ENCODE measurements around the gene NUP62.
"Not testable (repeated sequence)": the region's sequence is repeated elsewhere in the genome, so short reads cannot be mapped to it uniquely, and the experiment has no call there.

The NUP62 gene

GRCh38 chr19:49957262-49957915 lies 28.1 kb upstream of the NUP62 start:
- DNase-seq (ENCODE audit: insufficient read length, low spot score) (no peak), FAIRE-seq (no peak)
- TF ChIP-seq POLR2A (IDR thresholded peaks at IDR 0.05; ENCODE audit: low read depth, low read length): no peak

GRCh38 chr19:49956115-49956495 lies 26.8 kb upstream of the NUP62 start:
- no peak for FAIRE-seq
- no peak for TF ChIP-seq POLR2A (IDR thresholded peaks at IDR 0.05; ENCODE audit: low read depth, low read length)
- DNase-seq (ENCODE audit: insufficient read length, low spot score): no peak

- DNase-seq (ENCODE audit: insufficient read length, low spot score) (no peak), FAIRE-seq (no peak)
- no peak for TF ChIP-seq POLR2A (IDR thresholded peaks at IDR 0.05; ENCODE audit: low read depth, low read length)
Observed at GRCh38 chr19:49954933-49955332, 25.6 kb upstream of the NUP62 start.

GRCh38 chr19:49954092-49954829 lies 25.0 kb upstream of the NUP62 start:
- no peak for TF ChIP-seq POLR2A (IDR thresholded peaks at IDR 0.05; ENCODE audit: low read depth, low read length)
- DNase-seq (ENCODE audit: insufficient read length, low spot score) (no peak), FAIRE-seq (no peak)

- TF ChIP-seq POLR2A (IDR thresholded peaks at IDR 0.05; ENCODE audit: low read depth, low read length): no peak
- FAIRE-seq (no peak), DNase-seq (ENCODE audit: insufficient read length, low spot score) (no peak)
Observed at GRCh38 chr19:49953416-49953815, 24.1 kb upstream of the NUP62 start.

DNA sequence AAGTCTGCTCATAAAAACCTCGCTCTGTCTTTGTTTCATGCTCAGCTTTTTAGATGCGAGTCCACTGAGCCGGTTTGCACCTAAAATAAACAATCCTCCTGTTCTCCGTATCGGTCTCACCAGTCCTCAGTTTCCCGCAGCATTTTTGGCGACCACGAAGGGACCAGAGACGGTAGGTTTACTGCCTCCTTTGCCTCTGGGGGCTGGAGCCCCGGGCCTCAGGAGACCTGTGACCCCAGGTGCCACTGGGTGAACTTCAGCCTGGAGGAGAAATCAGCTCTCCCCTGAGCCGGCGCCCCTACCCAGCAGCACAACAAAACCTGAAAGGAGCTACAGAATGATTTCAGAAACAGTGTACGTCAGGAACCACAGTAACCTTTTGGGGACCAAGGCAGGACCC lies 23.6 kb upstream of the NUP62 start:
- no peak for FAIRE-seq
- no peak for DNase-seq (ENCODE audit: insufficient read length, low spot score)
- TF ChIP-seq POLR2A (IDR thresholded peaks at IDR 0.05; ENCODE audit: low read depth, low read length): no peak

DNA sequence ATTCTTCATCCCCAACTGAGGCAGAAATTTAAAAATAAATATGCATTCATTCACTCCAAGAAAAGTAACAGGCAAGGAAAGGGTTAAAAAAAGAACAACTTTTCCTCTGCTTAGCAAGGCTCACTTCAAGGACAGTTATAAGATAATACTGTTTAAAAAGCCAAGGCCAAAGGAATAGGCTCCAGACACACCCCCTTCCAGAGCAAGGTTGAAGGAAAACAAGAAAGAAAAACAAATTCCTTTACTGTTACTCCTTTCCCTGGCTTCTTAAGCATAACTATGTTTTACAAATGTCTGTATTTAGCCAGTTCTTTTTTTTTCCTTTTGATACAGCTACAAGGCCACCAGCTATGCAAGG lies 23.2 kb upstream of the NUP62 start:
- TF ChIP-seq POLR2A (IDR thresholded peaks at IDR 0.05; ENCODE audit: low read depth, low read length): no peak
- FAIRE-seq (no peak), DNase-seq (ENCODE audit: insufficient read length, low spot score) (no peak)

DNA sequence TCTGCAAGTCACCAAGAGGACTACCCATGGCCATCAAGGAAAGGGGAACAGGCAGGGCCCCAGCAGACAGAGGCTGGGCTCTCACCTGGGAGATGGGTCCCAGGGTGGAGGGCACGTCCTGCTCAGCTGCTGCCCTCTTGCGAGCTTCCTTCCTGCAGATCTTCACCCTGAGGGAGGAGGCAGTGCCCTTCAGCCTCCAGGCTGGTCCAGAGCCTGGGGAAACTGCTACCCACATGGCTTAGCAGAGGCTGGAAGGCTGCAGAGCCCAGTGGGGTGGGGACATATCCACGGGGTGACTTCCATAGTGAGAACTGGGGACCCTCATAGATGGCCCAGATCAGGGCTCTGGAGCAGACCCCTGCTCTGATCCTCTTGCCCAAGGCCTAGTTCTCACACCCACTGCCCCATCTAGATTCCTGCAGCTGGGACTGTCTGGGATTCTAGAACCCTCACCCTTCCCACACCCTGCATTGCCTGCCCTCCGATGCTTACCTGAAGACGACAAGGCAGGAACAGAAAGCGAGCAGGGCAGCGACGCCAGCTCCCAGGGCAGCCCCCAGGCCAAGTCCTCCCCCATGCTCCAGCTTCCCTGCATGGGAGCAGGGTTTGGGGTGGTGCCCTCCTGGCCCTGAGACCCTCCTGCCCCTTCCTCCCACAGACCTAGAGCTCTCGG lies 22.6 kb upstream of the NUP62 start:
- TF ChIP-seq POLR2A (IDR thresholded peaks at IDR 0.05; ENCODE audit: low read depth, low read length): no peak
- no peak for FAIRE-seq
- no peak for DNase-seq (ENCODE audit: insufficient read length, low spot score)

DNA sequence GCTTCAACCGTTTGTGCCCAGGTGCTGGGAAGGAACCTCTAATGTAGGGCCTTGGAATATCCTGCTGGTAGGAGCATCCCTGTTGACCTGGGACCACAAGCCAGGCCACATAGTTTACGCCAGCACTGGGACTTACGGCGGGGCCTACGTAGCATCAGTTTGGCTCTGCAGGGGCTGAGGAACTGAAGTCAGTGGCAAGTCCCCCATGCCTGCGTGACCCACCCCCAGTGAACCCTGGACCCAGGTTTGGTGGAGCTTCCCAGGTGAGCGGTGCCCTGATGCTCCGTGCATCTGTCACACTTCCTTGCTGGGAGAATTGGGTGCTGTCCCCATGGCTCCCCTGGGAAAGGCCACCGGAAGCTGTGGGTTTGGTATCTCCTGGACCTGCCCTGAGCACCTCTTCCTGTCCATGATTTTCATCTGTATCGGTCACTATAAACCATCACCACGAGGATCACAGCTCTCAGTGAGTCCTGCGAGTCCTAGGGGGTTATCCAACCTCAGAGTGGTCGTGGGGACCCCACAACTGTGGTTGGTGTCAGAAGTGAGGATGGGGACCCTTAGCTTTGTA lies 21.7 kb upstream of the NUP62 start:
- FAIRE-seq (no peak), DNase-seq (ENCODE audit: insufficient read length, low spot score) (no peak)
- TF ChIP-seq POLR2A (IDR thresholded peaks at IDR 0.05; ENCODE audit: low read depth, low read length): no peak

DNA sequence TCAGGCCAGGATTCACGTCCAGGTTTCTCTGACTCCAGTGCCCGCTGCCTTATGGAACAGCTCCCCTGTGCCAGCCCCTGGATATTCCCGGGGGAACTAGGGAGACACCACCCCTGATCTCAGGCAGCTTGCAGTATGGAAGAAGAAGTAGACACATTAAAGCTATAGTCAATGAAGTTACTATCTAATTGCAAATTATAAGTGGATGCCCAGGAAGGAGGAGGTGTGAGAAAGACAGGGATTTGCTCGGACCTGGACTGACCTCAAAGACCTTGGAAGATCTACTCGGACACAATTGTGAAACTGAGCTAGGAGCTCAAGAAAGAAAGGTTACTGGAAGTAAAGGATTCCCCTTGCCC lies 21.3 kb upstream of the NUP62 start:
- TF ChIP-seq POLR2A (IDR thresholded peaks at IDR 0.05; ENCODE audit: low read depth, low read length): no peak
- FAIRE-seq: no peak
- no peak for DNase-seq (ENCODE audit: insufficient read length, low spot score)

DNA sequence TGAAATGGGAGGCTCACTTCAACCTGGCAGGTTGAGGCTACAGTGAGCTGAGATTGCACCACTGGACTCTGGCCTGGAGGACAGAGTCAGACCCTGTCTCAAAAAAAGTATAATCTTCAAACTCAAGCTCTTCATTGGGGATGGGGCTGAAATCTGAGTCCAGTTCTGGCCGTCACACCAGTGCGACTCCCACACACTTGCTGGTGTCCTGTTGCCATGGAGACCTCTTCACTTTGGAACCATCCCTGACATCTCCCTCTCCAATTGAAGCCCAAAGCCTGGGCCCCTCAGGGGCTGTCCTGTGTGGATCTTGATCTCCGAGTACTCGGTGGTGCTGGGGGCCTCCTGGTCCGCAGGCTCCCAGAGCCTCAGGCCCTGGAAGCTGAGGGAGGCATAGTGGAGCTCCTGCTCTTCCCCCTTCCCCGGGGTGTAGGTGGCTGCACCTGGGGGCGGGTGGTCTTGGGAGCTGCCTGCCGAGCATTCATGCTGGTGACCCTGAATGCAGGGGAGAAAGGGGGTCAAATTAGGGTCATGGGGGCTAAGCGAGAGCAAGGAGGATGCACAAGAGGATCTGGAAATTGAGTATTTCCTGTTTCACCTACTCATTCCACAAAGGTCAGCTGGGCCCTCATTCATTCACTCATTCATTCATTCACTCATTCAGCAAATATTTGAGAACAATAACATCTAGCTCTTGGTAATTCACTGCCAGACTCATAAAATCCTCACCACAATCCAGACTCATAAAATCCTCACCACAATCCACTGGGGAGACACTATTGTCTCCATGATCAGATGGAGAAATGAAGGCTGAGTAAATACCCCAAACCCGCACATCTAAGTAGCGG lies 20.7 kb upstream of the NUP62 start:
- DNase-seq (ENCODE audit: insufficient read length, low spot score): no peak
- no peak for TF ChIP-seq POLR2A (IDR thresholded peaks at IDR 0.05; ENCODE audit: low read depth, low read length)
- no peak for FAIRE-seq

- TF ChIP-seq POLR2A (IDR thresholded peaks at IDR 0.05; ENCODE audit: low read depth, low read length): no peak
- FAIRE-seq (no peak), DNase-seq (ENCODE audit: insufficient read length, low spot score) (no peak)
Observed at GRCh38 chr19:49946415-49946814, 17.1 kb upstream of the NUP62 start.

GRCh38 chr19:49944567-49944966 lies 15.3 kb upstream of the NUP62 start:
- not testable (repeated sequence) for FAIRE-seq; DNase-seq (ENCODE audit: insufficient read length, low spot score)

GRCh38 chr19:49940482-49940791 lies 11.1 kb upstream of the NUP62 start:
- no peak for TF ChIP-seq POLR2A (IDR thresholded peaks at IDR 0.05; ENCODE audit: low read depth, low read length)
- DNase-seq (ENCODE audit: insufficient read length, low spot score) (no peak), FAIRE-seq (no peak)
